ENCODE measurements around the gene LSMEM2. TPM values are rescaled to one million over a fixed set of nuclear protein-coding genes. Genes with fewer than 3 reads are reported as not detected.

LSMEM2 gene
- total and polyA plus RNA-seq, 2 of the 8 experiments (the other 6 are each of a cell fraction or from before 2014, with no cell fraction given), result 0.58 to 0.68 TPM

GRCh38 chr3:50317300-50317699, 38.4 kb downstream of the LSMEM2 start (continued):
- no peak for TF ChIP-seq POLR2A (IDR thresholded peaks at IDR 0.05; ENCODE audit: control extremely low read depth in 1 of 2, low read depth in 2 of 2, low read length in 2 of 2)
- no peak for TF ChIP-seq TAF1 (IDR thresholded peaks at IDR 0.05; ENCODE audit: low read depth, low read length)
- no peak for TF ChIP-seq MAFK (IDR thresholded peaks at IDR 0.05; ENCODE audit: low read depth, low read length)
- no peak for TF ChIP-seq JUN (IDR thresholded peaks at IDR 0.05; ENCODE audit: low read depth, low read length)
